Hematopoietic multipotent progenitor cell treated with erythropoietin and hydrocortisone succinate and interleukin-3 and kit ligand, for 6 days (in vitro differentiated cells): ENCODE results near the gene ANKRD11.
"Not testable (repeated sequence)": the region's sequence is repeated elsewhere in the genome, so short reads cannot be mapped to it uniquely, and the experiment has no call there.

ENCODE experiments used
- DNase-seq: peaks from one replicate; pipeline ENCODE4 v3.0.0-alpha.2; 2015

The ANKRD11 gene

DNA sequence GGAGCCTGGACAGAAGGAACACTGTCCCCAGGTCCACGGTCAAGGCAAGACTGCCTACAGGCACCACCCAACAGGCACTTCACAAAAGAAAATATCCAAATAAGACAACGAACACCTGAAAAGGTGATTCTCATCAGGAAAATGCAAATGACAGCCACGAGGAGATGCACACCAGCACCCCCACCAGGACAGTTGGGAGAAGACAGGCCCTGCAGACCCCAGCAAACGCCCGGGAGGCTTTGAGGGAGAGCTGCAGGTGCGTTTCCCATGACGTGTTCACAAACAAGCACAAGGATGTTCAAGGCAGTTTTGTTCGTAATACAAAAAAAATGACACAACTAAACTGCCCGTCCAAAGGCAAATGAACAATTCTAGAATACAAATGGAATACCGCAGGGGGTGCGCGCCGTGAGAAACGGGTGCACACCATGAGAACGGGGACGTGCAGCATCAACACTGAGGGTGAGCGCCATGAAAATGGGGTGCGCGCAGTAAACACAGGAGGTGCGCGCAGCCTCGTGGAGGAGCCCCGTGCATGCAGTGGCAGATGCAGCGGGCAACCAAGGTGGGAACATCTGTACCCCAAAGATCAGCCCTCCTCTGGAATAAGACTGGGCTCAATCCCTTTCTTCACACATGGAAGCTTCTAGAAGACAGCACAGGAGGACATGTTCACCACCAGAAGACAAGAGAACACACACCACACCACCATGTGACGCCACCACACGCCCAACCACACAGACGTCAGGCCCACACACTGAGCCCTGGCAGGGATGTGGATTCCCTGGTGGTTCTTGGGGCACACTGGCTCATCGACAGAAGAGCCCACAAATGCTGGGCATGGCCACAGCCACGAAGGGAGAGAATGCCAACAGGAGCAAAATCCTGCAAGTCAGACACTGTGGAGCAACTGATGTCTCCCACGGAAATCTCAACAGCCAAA lies 181.7 kb downstream of the ANKRD11 start:
- peak; percentile 38 for DNase-seq

DNA sequence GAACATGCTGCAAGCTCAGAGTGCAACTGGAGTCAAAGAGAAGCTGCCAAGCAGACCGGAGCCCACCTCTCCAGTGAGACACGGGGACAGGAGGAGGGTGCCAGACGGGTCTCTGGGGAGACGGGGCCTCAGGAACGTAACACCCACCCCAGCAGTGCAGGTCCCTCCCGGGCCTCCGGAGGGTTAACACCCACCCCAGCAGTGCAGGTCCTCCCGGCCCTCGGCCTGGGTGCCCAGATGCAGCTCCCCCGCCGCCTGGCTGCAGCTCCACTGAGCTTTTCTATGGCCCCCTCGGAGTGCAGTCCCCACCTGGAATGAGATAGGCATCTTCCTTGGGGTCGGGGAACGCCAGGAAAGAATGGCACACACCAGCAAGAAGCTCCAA lies 182.9 kb downstream of the ANKRD11 start:
- DNase-seq = no peak

DNA sequence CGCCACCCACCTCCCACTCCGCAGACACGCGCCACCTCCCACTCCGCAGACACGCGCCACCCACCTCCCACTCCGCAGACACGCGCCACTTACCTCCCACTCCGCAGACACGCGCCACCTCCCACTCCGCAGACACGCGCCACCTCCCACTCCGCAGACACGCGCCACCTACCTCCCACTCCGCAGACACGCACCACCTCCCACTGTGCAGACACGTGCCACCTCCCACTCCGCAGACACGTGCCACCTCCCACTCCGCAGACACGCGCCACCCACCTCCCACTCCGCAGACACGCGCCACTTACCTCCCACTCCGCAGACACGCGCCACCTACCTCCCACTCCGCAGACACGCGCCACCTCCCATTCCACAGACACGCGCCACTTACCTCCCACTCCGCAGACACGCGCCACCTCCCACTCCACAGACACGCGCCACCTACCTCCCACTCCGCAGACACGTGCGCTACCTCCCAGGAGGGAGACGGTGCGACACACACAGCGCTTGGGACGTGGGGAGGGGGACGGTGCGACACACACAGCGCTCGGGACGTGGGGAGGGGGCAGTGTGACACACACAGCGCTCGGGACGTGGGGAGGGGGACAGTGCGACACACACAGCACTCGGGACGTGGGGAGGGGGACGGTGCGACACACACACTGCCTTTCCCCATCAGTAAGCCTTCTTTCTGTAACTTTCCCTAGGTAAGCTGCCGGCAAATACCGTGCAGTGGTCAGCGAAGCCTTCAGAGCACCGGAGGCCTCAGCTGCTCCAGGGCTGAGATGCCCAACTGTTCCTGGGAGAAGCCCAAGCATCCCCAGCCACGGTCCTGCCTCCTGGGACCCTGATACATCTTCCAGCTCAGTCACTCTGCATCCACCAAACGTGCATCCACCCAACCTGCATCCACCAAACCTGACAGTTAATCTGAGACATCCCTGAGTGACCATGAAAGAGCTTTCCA lies 183.6 kb downstream of the ANKRD11 start:
- not testable (repeated sequence) for DNase-seq

GRCh38 chr16:89304941-89305705 lies 185.2 kb downstream of the ANKRD11 start:
- no peak for DNase-seq

GRCh38 chr16:89304181-89304851 lies 186.0 kb downstream of the ANKRD11 start:
- DNase-seq = no peak

- no peak for DNase-seq
Observed at GRCh38 chr16:89303617-89304016, 186.7 kb downstream of the ANKRD11 start.

DNA sequence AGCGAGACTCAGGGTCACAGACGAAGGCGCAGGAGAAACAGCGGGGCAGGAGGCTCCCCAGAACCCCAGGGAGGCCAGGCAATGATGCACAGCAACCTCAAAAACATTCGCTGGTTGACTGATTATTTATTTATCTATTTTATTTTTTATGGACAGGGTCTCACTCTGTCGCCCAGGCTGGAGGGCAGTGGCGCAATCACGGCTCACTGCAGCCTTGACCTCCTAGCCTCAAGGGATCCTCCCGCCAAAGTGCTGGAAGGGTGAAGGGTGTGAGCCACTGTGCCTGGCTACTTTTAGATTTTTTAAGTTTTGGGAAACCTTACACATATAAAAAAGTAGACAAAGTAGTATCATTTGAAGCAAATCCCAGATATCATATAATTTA lies 189.4 kb downstream of the ANKRD11 start:
- DNase-seq = no peak

DNA sequence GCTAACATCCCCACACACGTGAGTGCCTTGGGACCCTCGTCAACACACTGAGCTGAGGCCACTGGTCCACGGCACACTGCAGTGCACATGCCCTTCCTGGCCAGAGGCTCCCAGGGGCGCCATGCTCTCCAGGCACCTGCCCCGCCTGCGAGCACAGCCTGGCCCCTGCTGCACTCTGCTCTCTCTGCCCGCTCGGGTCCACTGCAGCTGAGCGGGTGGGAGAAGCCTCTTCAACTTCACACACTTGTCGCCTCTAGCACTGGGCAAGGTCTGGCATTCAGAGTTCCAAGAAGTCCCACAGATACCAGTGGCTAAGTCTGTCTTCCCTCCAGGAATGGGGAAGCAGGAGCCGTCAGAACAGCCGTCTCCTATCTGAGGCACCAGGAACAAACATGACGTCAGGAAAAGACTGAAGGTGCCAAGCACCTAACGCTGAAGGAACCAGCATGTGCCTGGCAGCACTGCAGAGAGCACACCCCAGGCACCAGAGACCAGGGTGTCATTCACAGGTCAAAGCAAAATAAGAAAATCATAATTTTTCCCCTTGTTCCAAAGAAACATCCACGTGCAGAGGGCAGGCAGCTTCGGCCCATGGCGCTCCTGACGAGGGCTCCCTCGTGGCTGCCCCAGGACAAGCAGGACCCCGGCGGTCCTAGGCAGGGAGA lies 189.9 kb downstream of the ANKRD11 start:
- DNase-seq = no peak

- not testable (repeated sequence) for DNase-seq
Observed at GRCh38 chr16:89299357-89300111, 190.8 kb downstream of the ANKRD11 start.

- DNase-seq = no peak
Observed at GRCh38 chr16:89298623-89299225, 191.6 kb downstream of the ANKRD11 start.

GRCh38 chr16:89297910-89298545 lies 192.3 kb downstream of the ANKRD11 start:
- no peak for DNase-seq

GRCh38 chr16:89297156-89297874 lies 193.0 kb downstream of the ANKRD11 start:
- DNase-seq = no peak

DNA sequence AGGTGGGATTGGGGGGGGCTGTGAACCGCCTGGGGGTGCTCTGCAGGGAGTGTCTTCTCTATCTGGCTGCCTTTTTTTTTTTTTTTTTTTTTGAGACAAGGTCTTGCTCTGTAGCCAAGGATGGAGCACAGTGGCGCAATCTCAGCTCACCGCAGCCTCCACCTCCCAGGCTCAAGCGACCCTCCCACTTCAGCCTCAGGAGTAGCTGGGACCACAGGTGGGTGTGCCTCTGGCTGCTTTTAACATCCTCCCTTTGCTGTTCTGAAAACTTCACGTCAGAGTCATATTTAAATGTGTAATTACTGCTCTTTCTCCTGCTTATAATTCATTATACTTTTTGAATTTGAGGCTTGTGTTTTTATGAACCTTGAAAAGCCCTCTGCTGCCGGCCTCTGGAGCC lies 194.4 kb downstream of the ANKRD11 start:
- no peak for DNase-seq

- DNase-seq = no peak
Observed at GRCh38 chr16:89295071-89295900, 195.1 kb downstream of the ANKRD11 start.

DNA sequence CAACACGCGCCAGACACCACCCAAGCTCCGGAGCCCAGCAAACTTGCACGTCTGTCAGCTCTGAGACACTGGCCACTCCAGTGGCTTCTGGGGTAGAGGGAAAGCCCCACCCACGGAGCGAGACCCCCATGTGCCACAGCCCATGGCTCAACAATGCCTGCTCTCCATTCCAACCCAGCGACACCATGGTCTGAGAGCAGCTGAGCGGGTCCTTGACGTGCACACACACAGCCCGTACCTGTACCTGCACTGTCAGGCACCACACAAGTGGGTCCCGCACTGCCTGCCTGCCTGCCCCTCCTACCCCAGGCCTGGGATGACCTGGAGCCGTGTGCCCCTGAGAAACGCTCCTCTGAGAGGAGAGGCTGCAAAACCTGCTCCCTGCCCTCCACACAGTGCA lies 195.9 kb downstream of the ANKRD11 start:
- DNase-seq = no peak

DNA sequence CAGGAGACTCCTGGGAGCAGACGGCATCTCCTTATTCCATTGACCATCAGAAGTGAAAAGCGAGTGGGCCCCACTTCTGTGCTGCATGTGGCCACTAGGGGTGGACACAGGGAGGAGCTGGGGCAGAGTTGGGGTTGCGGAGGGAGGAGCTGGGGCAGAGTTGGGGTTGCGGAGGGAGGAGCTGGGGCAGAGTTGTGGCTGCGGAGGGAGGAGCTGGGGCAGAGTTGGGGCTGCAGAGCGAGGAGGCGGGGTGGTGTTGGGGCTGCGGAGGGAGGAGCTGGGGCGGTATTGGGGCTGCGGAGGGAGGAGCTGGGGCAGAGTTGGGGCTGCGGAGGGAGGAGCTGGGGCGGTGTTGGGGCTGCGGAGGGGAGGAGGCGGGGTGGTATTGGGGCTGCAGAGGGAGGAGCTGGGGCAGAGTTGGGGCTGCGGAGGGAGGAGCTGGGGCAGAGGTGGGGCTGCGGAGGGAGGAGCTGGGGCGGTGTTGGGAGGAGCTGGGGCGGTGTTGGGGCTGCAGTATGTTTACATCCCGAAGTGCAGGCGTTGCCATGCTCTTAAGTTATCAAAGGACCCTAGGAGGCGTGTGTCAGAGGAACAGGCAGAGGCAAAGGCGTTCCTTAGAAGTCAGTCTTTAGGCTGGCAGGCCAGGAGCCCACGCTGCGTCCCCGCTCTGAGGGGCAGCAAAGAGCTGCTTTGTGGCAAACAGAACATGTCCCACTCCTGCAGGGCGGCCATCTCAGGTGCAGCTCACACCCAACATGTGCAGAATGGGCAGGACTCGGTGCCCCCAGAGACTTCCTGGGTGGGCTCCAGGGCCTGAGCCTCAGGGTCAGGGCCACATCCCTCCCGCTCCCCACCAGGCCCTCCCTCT lies 196.9 kb downstream of the ANKRD11 start:
- peak; percentile 43 for DNase-seq

- no peak for DNase-seq
Observed at GRCh38 chr16:89292443-89293078, 197.8 kb downstream of the ANKRD11 start.
